GM18858 (cell line): ENCODE measurements around the gene ICAM2.

Source experiments
- ATAC-seq: cut with Tn5 transposase; IDR thresholded peaks from one replicate; pipeline ENCODE4 v1.9.1; 2021; ENCODE audit not compliant: unreplicated experiment

ICAM2 gene

DNA sequence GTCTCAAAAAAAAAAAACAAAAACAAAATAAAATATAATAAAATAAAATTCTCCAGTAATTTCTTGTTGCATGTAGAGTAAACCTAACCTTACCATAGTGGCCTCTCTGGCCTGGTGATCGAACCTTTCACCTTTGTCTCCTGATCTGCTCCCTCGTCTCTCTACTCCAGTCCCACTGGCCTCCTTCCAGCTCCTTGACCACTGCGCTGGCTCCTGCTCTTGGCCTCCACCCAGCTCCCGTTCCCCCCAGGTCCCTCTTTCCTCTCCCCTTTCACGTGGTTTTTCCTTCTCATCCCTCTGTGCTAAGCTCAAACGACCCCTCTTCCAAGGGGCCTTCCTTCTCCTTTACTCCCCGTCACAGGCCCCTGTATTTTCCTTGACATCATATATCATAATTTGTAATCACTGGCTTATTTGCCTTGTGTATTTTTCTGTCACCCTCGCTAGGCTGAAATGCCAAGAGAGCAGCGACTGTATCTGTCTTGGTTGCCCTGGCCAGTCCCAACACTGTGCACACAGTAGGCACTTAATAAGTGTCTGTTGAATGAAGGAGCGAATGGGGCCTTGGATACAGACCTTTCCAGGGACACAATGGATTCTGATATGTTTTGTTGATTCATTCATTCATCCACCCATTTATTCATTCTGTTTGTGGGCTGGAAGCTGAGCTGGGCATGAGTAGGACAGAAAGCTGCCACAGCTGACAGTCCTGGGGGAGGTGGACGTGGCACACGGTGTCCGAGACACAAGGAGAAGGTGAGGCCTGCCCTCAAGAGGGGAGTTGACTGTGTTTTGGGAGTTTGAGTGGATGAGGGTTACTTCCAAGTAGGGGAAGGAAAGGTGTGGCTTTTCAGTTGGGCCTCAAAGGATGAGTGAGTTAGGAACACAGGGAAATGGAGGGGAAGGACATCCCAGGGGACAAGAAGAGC lies 41.9 kb downstream of the ICAM2 start:
- ATAC-seq = no peak

DNA sequence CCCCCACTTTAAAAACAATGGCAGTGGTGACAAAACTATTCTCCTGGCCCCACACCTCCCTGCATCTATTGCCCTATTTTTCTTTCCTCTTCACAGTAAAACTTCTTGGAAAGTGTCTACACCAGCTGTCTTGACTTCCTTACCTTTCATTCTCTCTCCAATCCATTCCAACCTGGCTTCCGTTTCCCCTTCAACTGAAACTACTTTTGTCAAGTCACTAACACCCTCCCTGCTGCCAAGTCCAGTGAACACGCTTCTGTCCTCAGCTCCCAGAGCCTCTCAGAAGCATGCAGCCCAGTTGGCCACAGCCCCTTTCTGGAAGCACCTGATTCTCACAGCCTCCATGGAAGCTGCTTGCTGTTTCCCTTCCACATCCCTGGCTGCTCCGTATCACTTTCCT lies 43.7 kb downstream of the ICAM2 start:
- no peak for ATAC-seq

DNA sequence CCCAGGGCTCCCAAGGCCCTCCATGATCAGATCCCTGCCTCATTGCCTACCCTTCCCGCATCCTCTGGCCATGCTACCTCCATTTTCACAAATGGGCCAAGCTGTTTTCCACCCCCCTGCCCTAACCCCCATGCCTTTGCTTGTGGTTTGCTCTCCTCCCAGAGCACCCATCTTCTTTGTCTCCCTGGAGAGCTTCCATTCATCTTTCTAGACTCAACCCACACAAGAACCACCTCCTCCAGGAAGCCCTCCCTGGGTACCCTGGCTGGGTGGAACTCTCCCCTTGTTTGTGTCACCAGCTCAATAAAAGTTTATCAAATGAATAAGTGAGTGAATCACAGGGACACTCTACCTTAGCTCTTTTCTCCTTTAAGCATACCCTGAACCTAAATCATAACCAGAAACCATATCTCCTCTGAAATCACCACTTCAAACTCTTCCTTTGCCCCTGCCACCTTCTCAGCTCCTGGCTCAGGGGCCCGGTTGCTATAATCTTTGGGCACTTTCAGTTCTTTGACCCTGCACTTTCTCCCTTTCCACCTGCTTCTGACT lies 44.8 kb downstream of the ICAM2 start:
- ATAC-seq = no peak

DNA sequence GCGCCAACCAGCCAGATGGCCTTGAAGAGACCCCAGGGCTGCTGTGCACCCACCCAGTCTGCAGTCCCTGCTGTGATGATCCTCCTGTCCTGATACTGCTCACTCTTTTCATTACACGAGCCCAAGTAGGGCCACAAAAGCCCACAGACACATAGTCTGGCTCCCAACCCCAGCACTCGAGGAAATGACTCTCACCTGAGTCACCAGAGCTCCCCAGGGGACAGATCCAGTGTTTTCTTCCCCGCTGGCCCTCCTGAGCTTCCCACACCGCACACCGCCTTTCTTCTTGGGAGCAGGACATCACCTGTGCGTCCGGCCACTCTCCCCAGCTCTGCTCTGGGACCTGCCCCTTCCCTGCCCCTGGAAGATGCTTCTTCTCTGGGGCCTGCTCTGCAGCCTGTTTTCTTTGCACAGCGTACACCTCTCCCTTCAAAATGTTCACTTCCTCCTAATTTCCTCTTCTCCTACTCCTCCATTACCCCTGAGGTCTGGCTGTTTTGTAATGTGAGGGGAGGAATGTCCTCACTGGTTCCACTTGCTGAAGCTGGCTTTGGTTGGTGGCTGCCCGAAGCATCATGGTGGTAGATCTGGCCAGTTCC lies 45.7 kb downstream of the ICAM2 start:
- no peak for ATAC-seq

GRCh38 chr17:63973930-63974593 lies 46.4 kb downstream of the ICAM2 start:
- no peak for ATAC-seq

GRCh38 chr17:63973247-63973646 lies 47.2 kb downstream of the ICAM2 start:
- ATAC-seq = no peak

DNA sequence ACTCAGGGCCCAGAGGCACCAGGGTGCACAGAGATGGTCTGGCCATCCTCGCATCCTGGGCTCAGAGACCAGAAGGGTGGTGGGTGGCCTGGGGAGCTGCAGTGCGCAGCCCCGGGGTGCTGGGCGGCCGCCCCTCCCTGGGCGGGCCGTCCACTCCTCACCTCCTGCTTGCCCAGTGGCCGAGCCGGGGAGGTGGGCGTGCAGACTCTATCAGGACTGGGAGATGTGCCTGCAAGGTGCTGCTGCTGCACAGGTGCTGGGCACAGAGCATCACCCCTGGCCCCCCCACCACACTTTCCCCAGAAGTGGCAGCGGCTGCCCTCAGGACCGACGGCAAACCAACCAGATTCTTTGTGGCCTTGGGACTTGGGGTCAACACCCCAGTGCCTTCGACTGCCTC lies 47.6 kb downstream of the ICAM2 start, which contains the start of gene SCN4A:
TSS of gene SCN4A (minus strand) at position 123 of the 400 bp plus-strand sequence. CDS start at position 46, 77 bp downstream.
- no peak for ATAC-seq

GRCh38 chr17:63969278-63969677 lies 51.2 kb downstream of the ICAM2 start:
- ATAC-seq = no peak

- no peak for ATAC-seq
Measured at GRCh38 chr17:63967953-63968352, 52.5 kb downstream of the ICAM2 start.

- ATAC-seq = no peak
Measured at GRCh38 chr17:63966646-63967264, 53.7 kb downstream of the ICAM2 start.

DNA sequence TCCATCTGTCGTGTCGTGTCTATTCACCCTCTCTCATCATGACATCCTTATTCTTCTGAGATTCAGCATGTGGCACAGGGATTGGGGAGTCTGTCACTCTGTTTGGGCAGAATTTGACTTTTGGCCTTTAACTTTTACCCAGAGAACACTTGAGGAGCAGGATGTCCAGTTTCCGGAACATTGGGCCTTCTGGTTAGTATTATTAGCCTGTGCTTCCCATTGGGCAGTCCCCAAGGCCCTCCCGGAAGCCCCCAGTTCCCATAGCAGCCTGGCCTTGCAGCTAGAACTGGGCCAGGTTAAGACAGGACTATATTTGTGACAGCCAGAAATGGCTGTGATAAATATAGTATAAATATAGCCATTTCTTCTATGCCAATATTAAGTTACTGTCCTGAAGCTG lies 57.3 kb downstream of the ICAM2 start:
- no peak for ATAC-seq

GRCh38 chr17:63962298-63962744 lies 58.1 kb downstream of the ICAM2 start:
- ATAC-seq = no peak

DNA sequence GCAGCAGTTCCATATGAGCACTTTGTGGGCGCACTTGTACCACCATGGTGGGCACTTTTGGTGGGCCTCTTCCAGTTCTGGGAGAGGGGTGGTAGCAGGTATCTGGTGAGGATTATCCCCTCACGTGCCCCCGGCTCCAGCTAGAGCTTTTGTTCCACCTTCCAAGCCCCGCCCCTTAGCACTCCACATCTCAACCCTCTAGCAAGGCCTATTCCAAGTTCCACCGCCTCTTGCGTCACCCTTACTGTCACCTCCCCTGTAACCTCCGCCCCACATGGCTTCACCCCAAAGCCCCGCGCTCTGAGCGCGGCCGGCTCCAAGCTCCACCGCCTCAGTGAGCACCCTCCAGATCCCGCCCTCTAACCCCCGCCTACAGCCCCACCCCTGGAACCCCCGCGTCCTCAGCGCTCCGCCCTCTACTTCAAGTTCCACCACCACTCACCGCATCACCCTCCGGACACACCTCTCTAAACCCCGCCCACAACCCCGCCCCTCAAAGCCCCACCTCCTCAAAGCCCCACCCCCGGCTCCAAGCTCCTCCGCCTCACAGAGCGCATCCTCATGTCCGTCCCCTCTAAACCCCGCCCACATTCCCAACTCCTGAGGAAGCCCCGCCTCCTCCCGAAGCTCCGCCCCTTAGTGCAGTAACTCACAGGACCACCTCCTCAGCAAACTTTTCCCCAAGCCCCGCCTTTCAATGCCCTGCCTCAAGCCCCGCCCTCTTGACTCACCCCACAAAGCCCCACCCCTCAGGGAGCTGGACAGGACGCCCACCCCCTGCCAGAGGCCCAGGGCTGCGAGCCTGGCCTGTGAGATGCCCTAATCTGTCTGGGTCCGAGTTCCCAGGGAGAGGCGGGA lies 58.8 kb downstream of the ICAM2 start:
- ATAC-seq = no peak

- ATAC-seq = no peak
Measured at GRCh38 chr17:63960430-63960829, 60.0 kb downstream of the ICAM2 start.

DNA sequence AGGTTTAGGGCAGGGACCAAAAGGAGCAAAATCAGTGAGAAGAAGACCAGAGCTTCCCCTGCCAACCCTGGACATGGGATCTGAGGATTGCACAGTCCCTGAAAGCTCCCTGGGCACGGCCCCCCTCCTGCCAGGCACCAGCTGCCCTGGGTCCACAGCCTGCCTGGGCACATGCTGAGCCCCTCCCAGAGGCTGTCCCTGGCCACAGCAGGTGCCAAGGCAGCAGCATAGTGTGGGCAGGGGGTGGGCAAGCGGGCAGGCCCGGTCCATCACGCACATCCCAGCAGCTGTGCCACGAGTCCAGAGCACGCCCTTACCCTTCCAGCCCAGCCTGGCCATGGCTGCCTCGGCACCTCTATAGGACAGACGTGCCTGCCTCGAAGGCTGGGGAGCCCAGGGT lies 60.4 kb downstream of the ICAM2 start:
- ATAC-seq = no peak

DNA sequence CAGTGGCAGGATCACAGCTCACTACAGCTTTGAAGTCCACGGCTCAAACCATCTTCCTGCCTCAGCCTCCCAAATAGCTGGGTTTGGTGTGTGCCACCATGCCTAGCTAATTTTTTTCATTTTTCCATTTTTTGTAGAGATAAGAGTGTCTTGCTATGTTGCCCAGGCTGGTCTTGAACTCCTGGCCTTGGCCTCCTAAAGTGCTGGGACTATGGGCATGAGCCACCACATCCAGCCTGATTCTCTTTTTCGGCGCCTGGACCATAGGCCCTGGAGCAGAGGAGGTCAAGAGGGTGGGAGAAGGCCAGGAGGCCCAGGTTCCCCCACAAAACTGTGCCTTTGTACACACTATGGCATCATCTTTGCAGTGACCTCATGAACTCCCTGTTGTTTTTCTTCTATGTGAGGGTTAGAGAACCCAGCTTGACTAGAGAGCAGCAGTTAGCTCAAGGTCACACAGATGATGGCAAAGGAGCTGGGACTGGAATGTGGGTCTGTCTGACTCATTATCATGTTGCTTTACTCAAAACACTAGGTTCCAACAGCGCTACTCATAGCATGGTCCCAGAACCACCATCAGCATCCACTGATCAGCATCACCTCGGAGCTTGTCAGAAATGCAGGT lies 64.0 kb downstream of the ICAM2 start:
- no peak for ATAC-seq

GRCh38 chr17:63955791-63956190 lies 64.6 kb downstream of the ICAM2 start:
- ATAC-seq = no peak

- no peak for ATAC-seq
Measured at GRCh38 chr17:63955232-63955631, 65.2 kb downstream of the ICAM2 start.

DNA sequence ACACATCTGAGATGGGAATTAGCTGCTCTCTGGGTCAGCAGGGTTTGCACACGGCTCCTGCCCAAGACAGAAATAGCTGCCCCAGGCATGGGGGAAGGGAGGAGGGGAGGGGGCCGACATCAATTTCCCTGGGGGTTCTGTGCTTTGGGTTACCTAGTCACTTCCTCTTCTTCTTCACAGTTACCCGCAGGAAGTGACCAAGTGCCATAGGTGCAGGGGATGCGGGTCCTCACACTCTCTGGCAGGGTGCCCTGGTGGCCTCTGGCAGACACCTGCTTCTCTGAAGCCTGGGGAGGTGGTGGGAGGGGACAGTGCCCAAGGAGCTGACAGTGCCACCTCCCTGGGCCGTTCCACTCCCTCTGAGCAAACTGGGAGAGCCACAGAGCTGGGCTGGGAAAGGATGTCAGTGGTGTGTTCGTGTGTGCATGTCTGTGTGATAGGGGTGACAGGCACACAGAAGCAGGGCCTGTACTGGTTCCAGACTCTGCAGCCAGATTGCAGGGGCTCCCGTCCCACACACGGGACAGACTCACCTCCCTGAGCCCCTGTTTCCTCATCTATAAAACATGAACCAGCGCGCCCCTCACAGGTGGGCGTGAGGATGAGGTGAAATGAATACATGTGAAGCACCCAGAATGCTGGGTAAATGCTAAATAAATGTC lies 65.9 kb downstream of the ICAM2 start:
- ATAC-seq = no peak
